Measurements from ENCODE around the gene TIMM17B. TPM values are rescaled to one million over a fixed set of nuclear protein-coding genes. Genes with fewer than 3 reads are reported as not detected.

Gene TIMM17B
- total RNA-seq, 1 donor from 2014 or later = 37.7 TPM

- peaks cover 25% of the 10 kb centered on the region for H3K4me1 ChIP-seq
Observed at GRCh38 chrX:48933757-48934156, 36.2 kb upstream of the TIMM17B start.

GRCh38 chrX:48927736-48928382 lies 30.3 kb upstream of the TIMM17B start:
- peaks cover 55% of the 10 kb centered on the region for H3K36me3 ChIP-seq
- no peak for ATAC-seq

More at GRCh38 chrX:48933757-48934156, 36.2 kb upstream of the TIMM17B start:
- no peak for TF ChIP-seq CTCF (IDR thresholded peaks at IDR 0.05)
- Histone ChIP-seq H3K4me3 (no peak overlapping the region), H3K9me3 (no peaks in the 10 kb centered on the region), H3K36me3 (peaks cover 50% of the 10 kb centered on the region), H3K27me3 (ENCODE audit: low read depth) (no peaks in the 10 kb centered on the region), H3K27ac (no peak overlapping the region)
- intact Hi-C loops (cut with DNase I) = no loop called here
- DNase-seq (no peak), ATAC-seq (no peak)

GRCh38 chrX:48927123-48927522 lies 29.6 kb upstream of the TIMM17B start:
- no peak overlapping the region for H3K4me3 ChIP-seq
- H3K27me3 ChIP-seq (ENCODE audit: low read depth) = no peaks in the 10 kb centered on the region
- no peaks in the 10 kb centered on the region for H3K9me3 ChIP-seq
- H3K36me3 ChIP-seq = peaks cover 57% of the 10 kb centered on the region
- no peak for ATAC-seq
- H3K27ac ChIP-seq = no peak overlapping the region
- no peaks in the 10 kb centered on the region for H3K4me1 ChIP-seq
- no peak for TF ChIP-seq CTCF (IDR thresholded peaks at IDR 0.05)
- intact Hi-C loops (cut with DNase I) = no loop called here
- DNase-seq = no peak

More at GRCh38 chrX:48927736-48928382, 30.3 kb upstream of the TIMM17B start:
- Histone ChIP-seq H3K9me3 (no peaks in the 10 kb centered on the region), H3K4me1 (no peaks in the 10 kb centered on the region), H3K27ac (no peak overlapping the region), H3K4me3 (no peak overlapping the region), H3K27me3 (ENCODE audit: low read depth) (no peaks in the 10 kb centered on the region)
- intact Hi-C loops (cut with DNase I) = no loop called here
- no peak for DNase-seq
- no peak for TF ChIP-seq CTCF (IDR thresholded peaks at IDR 0.05)

- Histone ChIP-seq H3K4me3 (no peak overlapping the region), H3K27ac (no peak overlapping the region), H3K9me3 (no peaks in the 10 kb centered on the region), H3K4me1 (no peaks in the 10 kb centered on the region), H3K27me3 (ENCODE audit: low read depth) (no peaks in the 10 kb centered on the region), H3K36me3 (peaks cover 35% of the 10 kb centered on the region)
- intact Hi-C loops (cut with DNase I) = no loop called here
- no peak for DNase-seq
- no peak for TF ChIP-seq CTCF (IDR thresholded peaks at IDR 0.05)
- no peak for ATAC-seq
Observed at GRCh38 chrX:48924270-48924669, 26.7 kb upstream of the TIMM17B start.

- intact Hi-C loops (cut with DNase I) = no loop called here
- no peaks in the 10 kb centered on the region for H3K27me3 ChIP-seq (ENCODE audit: low read depth)
- no peaks in the 10 kb centered on the region for H3K9me3 ChIP-seq
- DNase-seq (no peak), ATAC-seq (no peak)
- H3K27ac ChIP-seq = no peak overlapping the region
- no peaks in the 10 kb centered on the region for H3K4me1 ChIP-seq
- TF ChIP-seq CTCF (IDR thresholded peaks at IDR 0.05) = no peak
- H3K4me3 ChIP-seq = no peak overlapping the region
- peaks cover 35% of the 10 kb centered on the region for H3K36me3 ChIP-seq
Observed at GRCh38 chrX:48923771-48924170, 26.2 kb upstream of the TIMM17B start.

Data from lower lobe of right lung (tissue), 2 donors.